SK-N-SH (cell line): ENCODE results near the gene DES. TPM values are rescaled to one million over a fixed set of nuclear protein-coding genes. Genes with fewer than 3 reads are reported as not detected.
"Not testable (repeated sequence)": the region's sequence is repeated elsewhere in the genome, so short reads cannot be mapped to it uniquely, and the experiment has no call there.

Source experiments
- CTCF ChIA-PET: fragments of 300-600, 350-600 bp; formaldehyde crosslinking; extraction: SDS; loops from one replicate; lab custom pipeline; 2021; lab: Yijun Ruan, JAX
- POLR2A ChIA-PET: fragments of 350-600 bp; sonication (Branson Sonifier 250); formaldehyde crosslinking; extraction: SDS; loops from one replicate; lab custom pipeline; 2020; ENCODE audit warnings: antibody characterized with exemption, inconsistent platforms; lab: Yijun Ruan, JAX
- DNase-seq: peaks from one replicate; pipeline ENCODE4 v3.0.0; 2012
- H2AFZ ChIP-seq: fragments of 200-600 bp; sonication (generic); 2 replicates; pipeline ENCODE4 v1.8.1; 2016; ENCODE audit warnings: antibody characterized with exemption, mild to moderate bottlenecking, low read depth
- H3F3A ChIP-seq: fragments of 200-600 bp; sonication (generic); replicated peaks from 2 replicates; pipeline ENCODE3; 2016; ENCODE audit warnings: antibody characterized with exemption, mild to moderate bottlenecking; ENCODE audit not compliant: insufficient read depth
- H3K27ac ChIP-seq, 2 experiments: fragments of 200-500 bp in 1 of 2; fragments of 200-600 bp in 1 of 2; sonication (Bioruptor generic) in 1 of 2; sonication (generic), shearing (Covaris generic) in 1 of 2; 2 replicates each; pipeline versions ENCODE4 v1.5.1 to v1.6.1; 2014 to 2016; ENCODE audit warnings: low read depth in 2 of 2, inconsistent platforms in 1 of 2, low read length in 1 of 2, mild to moderate bottlenecking in 1 of 2, mixed read lengths in 1 of 2
- H3K27me3 ChIP-seq: fragments of 200-600 bp; sonication (generic), shearing (Covaris generic); 2 replicates; pipeline ENCODE4 v1.6.1; 2016; ENCODE audit warnings: mixed run types; ENCODE audit not compliant: insufficient read depth
- H3K36me3 ChIP-seq, 2 experiments: fragments of 200-500 bp in 1 of 2; fragments of 200-600 bp in 1 of 2; sonication (Bioruptor generic) in 1 of 2; sonication (generic) in 1 of 2; replicated peaks in 1 of 2; 2 replicates each; pipeline versions ENCODE3 to v1.5.1; 2014 to 2016; ENCODE audit warnings: low read length in 1 of 2, mild to moderate bottlenecking in 1 of 2; ENCODE audit not compliant: insufficient read depth in 2 of 2, control insufficient read depth in 1 of 2
- H3K4me1 ChIP-seq, 2 experiments: fragments of 200-500 bp in 1 of 2; fragments of 200-600 bp in 1 of 2; sonication (Bioruptor generic) in 1 of 2; sonication (generic), shearing (Covaris generic) in 1 of 2; 2 replicates each; pipeline versions ENCODE4 v1.5.1 to v1.6.1; 2014 to 2016; ENCODE audit warnings: low read depth in 1 of 2, low read length in 1 of 2, mixed run types in 1 of 2; ENCODE audit not compliant: insufficient read depth in 2 of 2, control insufficient read depth in 1 of 2
- H3K4me2 ChIP-seq: fragments of 200-600 bp; sonication (generic), shearing (Covaris generic); 2 replicates; pipeline ENCODE4 v1.6.1; 2017; ENCODE audit warnings: mixed run types
- H3K4me3 ChIP-seq, 2 experiments: fragments of 200-500 bp in 1 of 2; fragments of 200-600 bp in 1 of 2; sonication (Bioruptor generic) in 1 of 2; sonication (generic), shearing (Covaris generic) in 1 of 2; 2 replicates each; pipeline versions ENCODE4 v1.5.1 to v1.8.1; 2014 to 2016; ENCODE audit warnings: low read depth in 2 of 2, inconsistent platforms in 1 of 2, low read length in 1 of 2, mild to moderate bottlenecking in 1 of 2, mixed read lengths in 1 of 2, moderate library complexity in 1 of 2
- H3K79me2 ChIP-seq: fragments of 200-600 bp; sonication (generic); 2 replicates; pipeline ENCODE4 v1.8.1; 2017; ENCODE audit warnings: mild to moderate bottlenecking; ENCODE audit not compliant: insufficient read depth
- H3K9ac ChIP-seq: fragments of 200-600 bp; sonication (generic); 2 replicates; pipeline ENCODE4 v1.6.1; 2017; ENCODE audit warnings: mixed run types
- H3K9me2 ChIP-seq: fragments of 200-600 bp; sonication (generic); 2 replicates; pipeline ENCODE4 v1.6.1; 2017; ENCODE audit warnings: mixed run types
- H3K9me3 ChIP-seq: fragments of 200-600 bp; sonication (generic); 2 replicates; pipeline ENCODE4 v1.6.1; 2017; ENCODE audit warnings: mixed run types, mild to moderate bottlenecking, moderate library complexity
- H4K20me1 ChIP-seq: fragments of 200-600 bp; sonication (generic); 2 replicates; pipeline ENCODE4 v1.6.1; 2017; ENCODE audit warnings: mild to moderate bottlenecking, mixed run types; ENCODE audit not compliant: insufficient read depth
- EP300 ChIP-seq, 2 experiments: IDR thresholded peaks; 2 replicates each; pipeline versions ENCODE4 v1.4.0 to v1.6.1; 2012; ENCODE audit warnings: borderline replicate concordance in 1 of 2, low read depth in 1 of 2, low read length in 1 of 2
- FOSL2 ChIP-seq: IDR thresholded peaks from 2 replicates; pipeline ENCODE4 v1.4.0; 2012; ENCODE audit warnings: low read depth, mild to moderate bottlenecking, moderate library complexity, borderline replicate concordance
- IRF3 ChIP-seq: fragments of 150-350 bp; IDR thresholded peaks from 2 replicates; pipeline ENCODE4 v1.6.1; 2016; ENCODE audit warnings: mild to moderate bottlenecking, low read depth, low read length
- JUND ChIP-seq: IDR thresholded peaks from 2 replicates; pipeline ENCODE4 v1.4.0; 2012
- MAX ChIP-seq: IDR thresholded peaks from 2 replicates; pipeline ENCODE4 v1.4.0; 2012; ENCODE audit warnings: low read depth
- MEF2A ChIP-seq: IDR thresholded peaks from 2 replicates; pipeline ENCODE4 v1.4.0; 2012; ENCODE audit warnings: low read depth, borderline replicate concordance
- NFIC ChIP-seq: IDR thresholded peaks from 2 replicates; pipeline ENCODE4 v1.4.0; 2012; ENCODE audit warnings: borderline replicate concordance
- PBX3 ChIP-seq: IDR thresholded peaks from 2 replicates; pipeline ENCODE4; 2012
- POLR2AphosphoS5 ChIP-seq: IDR thresholded peaks from 2 replicates; pipeline ENCODE4 v1.6.1; 2012; ENCODE audit warnings: low read depth, low read length
- RAD21 ChIP-seq: IDR thresholded peaks from 2 replicates; pipeline ENCODE4 v1.6.1; 2012; ENCODE audit warnings: mild to moderate bottlenecking, low read length
- RCOR1 ChIP-seq: fragments of 150-350 bp; IDR thresholded peaks from 2 replicates; pipeline ENCODE4 v1.6.1; 2017; ENCODE audit warnings: antibody characterized with exemption, low read length
- RXRA ChIP-seq: IDR thresholded peaks from 2 replicates; pipeline ENCODE4 v1.4.0; 2012; ENCODE audit warnings: low read depth, mild to moderate bottlenecking, borderline replicate concordance
- TAF1 ChIP-seq: IDR thresholded peaks from 2 replicates; pipeline ENCODE4 v1.6.1; 2012; ENCODE audit warnings: low read depth, mild to moderate bottlenecking, low read length, moderate library complexity, borderline replicate concordance
- TCF12 ChIP-seq: IDR thresholded peaks from 2 replicates; pipeline ENCODE4 v1.4.0; 2012
- USF2 ChIP-seq: fragments of 150-350 bp; IDR thresholded peaks from 2 replicates; pipeline ENCODE4 v1.6.1; 2017; ENCODE audit warnings: antibody characterized with exemption, low read length, low read depth, borderline replicate concordance
- WGBS: methylation state at CpG from one replicate; pipeline ENCODE4 v1.1.6; 2017; ENCODE audit warnings: low lambda C conversion rate; 5-methylcytosine and 5-hydroxymethylcytosine counted together
- polyA plus RNA-seq, 3 experiments: library from polyadenylated mRNA; depleted of rRNA; stranded (reverse); fragments of >200 nt; gene quantifications; 2 replicates each; pipeline ENCODE4 v1.2.3, GENCODE V29; 2012

DES gene
- polyA plus RNA-seq, 1 of the 3 experiments (the other 2 are of a cell fraction): 0.21 TPM

GRCh38 chr2:219406861-219407230 is 11.3 kb upstream of the DES start:
- peak overlapping the region; percentile 8; the same call in 1 of the 2 replicates for H3K9ac ChIP-seq
- no peak overlapping the region for H3K4me3 ChIP-seq
- CTCF ChIA-PET: interaction anchor here (1.1 to 4.7 kb wide), 3 partner anchors 24 to 134 kb away, joined by 3 to 21 read pairs (median 18); no protein-coding TSS in a partner anchor
- DNase-seq: no peak
- H3K9me2 ChIP-seq: no peaks in the 10 kb centered on the region
- H3F3A ChIP-seq: peaks cover 9% of the 10 kb centered on the region
- H3K36me3 ChIP-seq: no peaks in the 10 kb centered on the region
- H3K4me1 ChIP-seq: peaks cover 5 to 24% of the 10 kb centered on the region in 2 experiments; a peak in 3 of 4 replicates
- WGBS: 71% methylated on average over 3 of the region's 3 CpGs
- no peaks in the 10 kb centered on the region for H3K79me2 ChIP-seq
- no peaks in the 10 kb centered on the region for H3K9me3 ChIP-seq
- peak overlapping the region in 1 of 2 experiments; percentile 80; a peak in 2 of 4 replicates for H3K27ac ChIP-seq
- POLR2A ChIA-PET: interaction anchor here (0.6 kb wide), 1 partner anchor 67 kb away, joined by 3 read pairs; no protein-coding TSS in a partner anchor
- no peaks in the 10 kb centered on the region for H4K20me1 ChIP-seq
- H3K4me2 ChIP-seq: peak overlapping the region; percentile 20
- TF ChIP-seq IRF3 (no peak), TAF1 (no peak), EP300 (IDR thresholded peaks at IDR 0.05; ENCODE audit: borderline replicate concordance in 1 of 2, low read depth in 1 of 2, low read length in 1 of 2) (peak in 1 of 2 experiments; percentile 48; a peak in 1 of 4 replicates), RCOR1 (no peak), RAD21 (no peak), NFIC (peak; percentile 70), MEF2A (peak; percentile 98), RXRA (peak; percentile 57; the same call in 1 of the 2 replicates), PBX3 (no peak), POLR2AphosphoS5 (peak; percentile 33; the same call in 1 of the 2 replicates), JUND (peak; percentile 54), USF2 (no peak), FOSL2 (peak; percentile 28; the same call in 1 of the 2 replicates), MAX (no peak), TCF12 (peak; percentile 58)
- peak overlapping the region; percentile 9; the same call in 1 of the 2 replicates for H2AFZ ChIP-seq
- no peaks in the 10 kb centered on the region for H3K27me3 ChIP-seq

GRCh38 chr2:219407343-219407742 is 10.8 kb upstream of the DES start:
- Histone ChIP-seq H2AFZ (peak overlapping the region; percentile 9; the same call in 1 of the 2 replicates), H3K4me2 (peak overlapping the region; percentile 20), H3K27ac (peak overlapping the region in 1 of 2 experiments; percentile 80; a peak in 2 of 4 replicates), H3K4me1 (peaks cover 5 to 24% of the 10 kb centered on the region in 2 experiments; a peak in 3 of 4 replicates), H3K9ac (peak overlapping the region; percentile 8; the same call in 1 of the 2 replicates)
- CTCF ChIA-PET: interaction anchor here (1.0 to 4.7 kb wide), 5 partner anchors 23 to 134 kb away, joined by 3 to 21 read pairs (median 16); no protein-coding TSS in a partner anchor
- not testable (repeated sequence) for H3K36me3 ChIP-seq, H3F3A ChIP-seq, H3K27me3 ChIP-seq, H3K9me3 ChIP-seq, DNase-seq, H3K79me2 ChIP-seq, H4K20me1 ChIP-seq, H3K9me2 ChIP-seq, H3K4me3 ChIP-seq
- 72% methylated on average over 5 of the region's 5 CpGs for WGBS
- POLR2A ChIA-PET: interaction anchor here (0.6 kb wide), 1 partner anchor 66 kb away, joined by 3 read pairs; no protein-coding TSS in a partner anchor
